Activated gamma-delta T cell treated with anti-CD3 and anti-CD28 coated beads, Interleukin-2, amount 50 U/mL, for 16 hours (primary cell): Measurements from ENCODE around the gene TBCE.
"Not testable (repeated sequence)": the region's sequence is repeated elsewhere in the genome, so short reads cannot be mapped to it uniquely, and the experiment has no call there.

Experiments
- DNase-seq: peaks from one replicate; pipeline ENCODE4 v3.0.0-alpha.2; 2020; ENCODE audit warnings: low read depth

TBCE gene

DNA sequence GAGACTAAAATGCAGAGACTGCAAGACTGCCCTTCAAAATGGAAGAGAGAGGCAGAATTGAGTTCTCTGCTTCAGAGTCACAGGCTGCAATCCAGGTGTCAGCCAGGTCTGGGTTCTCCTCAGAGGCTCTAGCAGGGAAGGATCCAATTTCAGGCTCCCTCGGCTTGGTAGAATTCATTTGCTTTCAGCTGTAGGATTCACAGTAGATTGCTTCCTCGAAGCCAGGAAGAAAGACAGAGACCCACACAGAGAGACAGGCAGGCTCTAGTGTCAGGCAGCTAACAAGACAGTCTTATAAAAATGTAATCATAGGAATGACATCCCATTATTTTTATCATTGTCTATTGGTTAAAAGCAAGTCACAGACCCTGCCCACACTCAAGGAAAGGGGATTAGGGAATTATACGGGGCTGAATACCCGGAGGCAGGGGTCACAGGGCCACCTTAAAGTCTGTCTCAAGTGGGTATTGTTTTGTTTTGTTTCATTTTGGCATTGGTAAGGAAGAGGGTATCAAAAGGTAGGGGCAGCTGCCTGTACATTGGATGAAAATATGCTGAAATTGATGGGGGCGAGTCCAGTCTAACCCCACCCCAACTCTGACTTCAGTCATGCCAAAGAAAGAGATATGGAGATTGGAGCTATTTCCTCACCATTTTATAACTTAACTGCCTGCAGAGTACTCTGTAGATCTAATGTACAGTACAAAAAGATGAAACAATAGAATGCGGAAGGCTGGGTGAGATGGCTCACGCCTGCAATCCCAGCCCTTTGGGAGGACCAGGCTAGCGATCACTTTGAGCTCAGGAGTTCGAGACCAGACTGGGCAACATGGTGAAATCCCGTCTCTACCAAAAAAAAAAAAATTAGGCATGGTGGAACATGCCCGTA lies 9.5 kb upstream of the TBCE start:
- DNase-seq: no peak

- no peak for DNase-seq
These were observed 8.3 kb upstream of the TBCE start for GRCh38 chr1:235358899-235359298.

GRCh38 chr1:235364189-235364588 lies 3.0 kb upstream of the TBCE start:
- not testable (repeated sequence) for DNase-seq

GRCh38 chr1:235366286-235366685 lies 941 bp upstream of the TBCE start:
- no peak for DNase-seq

- no peak for DNase-seq
These were observed 1.2 kb downstream of the TBCE start for GRCh38 chr1:235368428-235368827.

- DNase-seq: no peak
These were observed 2.6 kb downstream of the TBCE start for GRCh38 chr1:235369802-235370201.

DNA sequence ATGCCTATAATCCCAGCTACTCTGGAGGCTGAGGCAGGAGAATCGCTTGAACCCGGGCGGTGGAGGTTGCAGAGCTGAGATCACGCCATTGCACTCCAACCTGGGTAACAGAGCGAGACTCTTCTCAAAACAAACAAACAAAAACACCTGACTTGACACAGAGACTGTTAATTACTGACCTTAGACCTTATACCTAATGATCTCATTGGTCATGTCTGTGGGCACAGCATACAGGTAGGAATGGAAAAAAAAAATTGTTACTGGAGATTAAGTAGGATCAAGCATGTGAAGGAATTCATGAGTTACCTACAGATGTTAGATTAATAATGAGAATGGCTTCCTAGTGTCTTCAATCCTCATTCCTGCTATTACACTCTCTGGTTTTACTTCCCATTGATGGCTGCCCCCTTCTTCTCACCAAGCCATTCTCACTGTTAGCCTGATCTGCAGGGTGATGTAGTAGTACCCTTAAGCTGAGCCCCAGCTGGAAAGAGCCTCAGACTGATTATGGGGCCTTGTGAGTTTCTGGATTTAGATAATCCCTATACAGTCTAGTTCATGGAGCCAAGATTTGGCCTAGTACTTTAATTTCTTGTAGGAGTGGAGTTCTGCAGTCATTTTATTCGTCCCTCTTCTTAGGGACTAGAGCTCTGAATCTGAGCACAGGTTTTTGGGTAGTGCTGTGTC lies 8.8 kb downstream of the TBCE start:
- no peak for DNase-seq

- DNase-seq: not testable (repeated sequence)
These were observed 11.0 kb downstream of the TBCE start for GRCh38 chr1:235378134-235378735.

- DNase-seq: not testable (repeated sequence)
These were observed 14.9 kb downstream of the TBCE start for GRCh38 chr1:235381955-235382739.

DNA sequence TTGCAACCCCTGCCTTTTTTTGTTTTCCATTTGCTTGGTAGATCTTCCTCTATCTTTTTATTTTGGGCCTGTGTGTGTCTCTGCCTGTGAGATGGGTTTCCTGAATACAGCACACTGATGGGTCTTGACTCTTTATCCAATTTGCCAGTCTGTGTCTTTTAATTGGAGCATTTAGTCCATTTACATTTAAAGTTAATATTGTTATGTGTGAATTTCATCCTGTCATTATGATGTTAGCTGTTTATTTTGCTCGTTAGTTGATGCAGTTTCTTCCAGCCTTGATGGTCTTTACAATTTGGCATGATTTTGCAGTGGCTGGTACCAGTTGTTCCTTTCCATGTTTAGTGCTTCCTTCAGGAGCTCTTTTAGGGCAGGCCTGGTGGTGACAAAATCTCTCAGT lies 18.4 kb downstream of the TBCE start:
- DNase-seq: not testable (repeated sequence)

- no peak for DNase-seq
These were observed 24.6 kb downstream of the TBCE start for GRCh38 chr1:235391874-235392273.

GRCh38 chr1:235397733-235398132 lies 30.5 kb downstream of the TBCE start:
- no peak for DNase-seq

DNA sequence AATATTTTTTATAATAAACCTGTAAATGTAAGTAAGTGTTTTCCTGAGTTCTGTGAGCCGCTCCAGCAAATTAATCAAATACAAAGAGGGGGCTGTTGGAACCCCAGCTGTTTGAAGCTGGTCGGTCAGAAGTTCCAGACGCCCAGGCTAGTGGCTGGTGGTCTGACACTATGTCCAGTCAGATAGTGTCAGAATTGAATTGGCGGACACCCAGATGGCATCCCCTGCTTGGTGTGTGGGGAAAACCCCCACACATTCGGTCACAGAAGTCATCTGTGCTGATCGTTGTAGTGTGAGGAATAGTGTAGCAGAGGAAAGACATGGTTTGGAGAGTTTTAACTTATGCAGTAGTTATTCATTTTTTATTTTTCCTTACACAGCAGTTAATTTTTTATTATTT lies 32.4 kb downstream of the TBCE start:
- no peak for DNase-seq

DNA sequence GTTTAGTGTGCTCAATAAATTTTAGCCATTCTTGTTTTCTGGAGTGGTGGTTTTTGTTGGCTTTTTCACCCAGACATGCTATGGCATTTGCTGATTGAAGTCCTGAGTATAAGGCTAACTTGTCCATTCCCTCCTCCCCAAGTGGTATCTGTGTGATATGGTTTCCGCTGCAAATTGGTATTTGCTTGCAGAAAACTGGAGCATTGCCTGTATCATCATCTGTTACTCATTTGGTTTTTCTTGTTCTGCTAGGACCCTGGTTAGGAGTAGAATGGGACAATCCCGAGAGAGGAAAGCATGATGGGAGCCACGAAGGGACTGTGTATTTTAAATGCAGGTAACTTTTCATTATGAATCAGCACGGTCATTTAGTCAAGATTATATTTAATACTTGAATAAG lies 34.0 kb downstream of the TBCE start:
- DNase-seq: no peak

DNA sequence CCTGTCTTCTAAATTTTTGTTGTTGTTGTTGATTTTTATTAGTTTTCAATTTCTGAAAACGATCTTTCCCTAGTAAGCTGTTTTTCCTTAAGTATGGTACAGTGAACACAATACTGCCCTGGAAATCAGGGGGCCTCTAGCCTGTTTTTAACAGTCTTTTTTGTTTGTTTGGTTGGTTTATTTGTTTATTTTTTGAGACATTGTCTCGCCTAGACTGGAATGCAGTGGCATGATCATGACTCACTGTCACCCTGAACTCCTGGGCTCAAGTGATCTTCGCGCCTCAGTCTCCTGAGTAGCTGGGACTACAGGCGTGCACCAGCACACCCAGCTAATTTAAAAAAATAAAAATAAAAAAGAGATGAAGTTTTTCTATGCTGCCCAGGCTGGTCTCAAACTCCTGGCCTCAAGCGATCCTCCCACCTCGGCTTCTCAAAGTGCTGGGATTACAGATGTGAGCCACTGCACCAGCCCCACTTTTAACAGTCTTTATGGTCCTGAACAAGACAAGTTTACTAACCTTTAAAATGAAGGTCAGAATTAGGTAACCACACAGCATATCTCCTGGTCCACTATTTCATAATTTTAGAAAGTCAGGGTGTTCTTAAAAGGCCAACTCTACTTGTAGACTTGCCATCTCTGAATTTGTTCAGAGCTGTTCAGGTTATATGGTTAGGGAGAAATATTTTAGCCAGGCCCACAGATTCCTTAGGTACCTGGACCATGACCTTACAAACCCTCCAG lies 35.4 kb downstream of the TBCE start:
- DNase-seq: no peak

- DNase-seq: no peak
These were observed 36.4 kb downstream of the TBCE start for GRCh38 chr1:235403593-235403992.

DNA sequence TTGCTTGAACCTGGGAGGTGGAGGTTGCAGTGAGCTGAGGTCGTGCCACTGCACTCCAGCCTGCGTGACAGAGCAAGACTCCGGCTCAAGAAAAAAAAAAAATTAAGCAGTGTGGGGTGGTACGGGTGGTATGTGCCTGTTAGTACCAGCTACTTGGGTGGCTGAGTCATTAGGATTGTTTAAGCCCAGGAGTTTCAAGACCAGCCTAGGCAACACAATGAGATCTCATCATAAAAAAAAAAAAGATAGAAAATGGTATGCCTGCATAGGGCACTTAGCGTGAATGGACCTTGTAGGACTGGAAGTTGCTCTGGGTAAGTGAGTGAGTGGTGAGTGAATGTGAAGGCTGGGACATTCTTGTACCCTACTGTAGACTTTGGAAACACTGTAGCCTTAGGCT lies 37.0 kb downstream of the TBCE start:
- no peak for DNase-seq

DNA sequence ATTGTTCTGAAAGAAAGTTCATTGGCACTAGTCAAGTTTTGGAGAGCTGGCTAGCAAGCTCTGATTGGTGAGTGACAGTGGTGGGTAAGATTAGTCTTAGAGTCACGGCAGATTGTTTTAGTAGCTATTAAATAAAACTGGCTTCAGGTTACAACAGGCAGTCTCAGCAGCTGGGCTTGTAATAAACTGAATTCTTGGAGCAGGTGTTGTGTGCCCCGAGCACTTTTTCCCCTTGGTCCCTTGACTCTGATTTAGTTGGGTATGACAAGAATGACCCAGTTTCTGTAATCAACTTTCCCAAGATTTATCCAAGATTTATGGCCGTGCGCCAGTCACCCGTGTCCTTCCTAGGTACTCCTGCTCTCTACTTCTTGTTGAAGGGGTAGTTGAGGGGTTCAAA lies 40.2 kb downstream of the TBCE start:
- DNase-seq: no peak

DNA sequence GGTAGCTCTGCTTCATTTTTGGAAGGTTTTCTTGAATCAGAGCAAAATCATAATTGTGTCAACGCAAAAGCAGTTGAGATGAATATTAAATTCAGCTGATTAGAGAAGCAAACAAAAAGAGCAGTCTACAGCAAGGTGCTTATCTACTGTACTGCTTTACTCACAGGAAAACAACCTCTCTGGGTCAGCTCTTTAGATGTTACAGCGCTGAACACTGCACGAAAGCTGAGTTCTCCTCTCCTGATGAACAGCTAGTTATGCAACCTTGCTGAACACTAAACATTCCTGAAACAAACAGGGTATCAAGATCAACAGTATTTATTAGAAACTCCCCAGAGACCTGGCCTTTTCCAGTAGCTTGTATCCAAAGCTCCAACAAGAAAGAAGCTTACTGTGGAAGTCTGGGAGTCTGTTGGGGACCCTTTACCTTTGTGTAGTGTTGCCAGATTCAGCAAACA lies 41.3 kb downstream of the TBCE start:
- no peak for DNase-seq

- no peak for DNase-seq
These were observed 42.0 kb downstream of the TBCE start for GRCh38 chr1:235409042-235409820.

GRCh38 chr1:235410467-235410866 lies 43.2 kb downstream of the TBCE start:
- no peak for DNase-seq
